B cell (primary cell): Measurements from ENCODE around the gene INSIG1. TPM values are rescaled to one million over a fixed set of nuclear protein-coding genes. Genes with fewer than 3 reads are reported as not detected.

Experiments
- ATAC-seq: fragments of 200-7000 bp; cut with Tn5 transposase; one replicate; pipeline ENCODE4 v1.10.0; 2021; ENCODE audit warnings: low read depth, mild to moderate bottlenecking, moderate number of reproducible peaks, moderate library complexity
- CTCF ChIA-PET: fragments of 350-600 bp; sonication (Branson Sonifier 250); formaldehyde crosslinking; loops from one replicate; lab custom pipeline; 2021; ENCODE audit warnings: antibody characterized with exemption, inconsistent platforms; lab: Charles Lee
- POLR2A ChIA-PET: fragments of 350-600 bp; sonication (Branson Sonifier 250); formaldehyde crosslinking; loops from one replicate; lab custom pipeline; 2021; ENCODE audit warnings: antibody characterized with exemption; lab: Charles Lee
- DNase-seq: peaks from one replicate; pipeline ENCODE4 v3.0.0; 2013
- H2AFZ ChIP-seq: 2 replicates; pipeline ENCODE4 v1.6.1; 2012; ENCODE audit warnings: mild to moderate bottlenecking, low read depth, low read length; ENCODE audit not compliant: insufficient read depth, poor library complexity, severe bottlenecking
- H3K27ac ChIP-seq, 2 donors: 1 replicate in 1 of 2; 2 replicates in 1 of 2; pipeline ENCODE4 v1.5.1; 2012 to 2013; ENCODE audit warnings: low read length in 2 of 2, mild to moderate bottlenecking in 2 of 2, moderate library complexity in 1 of 2
- H3K27me3 ChIP-seq, 4 experiments: fragments of 200-600 bp in 1 of 4; sonication (generic) in 1 of 4; replicated peaks in 1 of 4; 1 replicate in 2 of 4; 2 replicates in 2 of 4; pipeline versions ENCODE4 v1.6.1 to v1.7.0; 2013 to 2016; ENCODE audit warnings: low read length in 3 of 4, mild to moderate bottlenecking in 2 of 4, mixed read lengths in 1 of 4, moderate library complexity in 1 of 4; ENCODE audit not compliant: insufficient read depth in 4 of 4, control insufficient read depth in 3 of 4; ENCODE audit errors: control extremely low read depth in 1 of 4
- H3K36me3 ChIP-seq, 2 experiments: replicated peaks in 1 of 2; 1 replicate in 1 of 2; 2 replicates in 1 of 2; pipeline versions ENCODE4 v1.6.1 to v1.7.1; 2013; ENCODE audit warnings: low read length in 1 of 2; ENCODE audit not compliant: insufficient read depth in 2 of 2, control insufficient read depth in 1 of 2; ENCODE audit errors: control extremely low read depth in 1 of 2, extremely low read depth in 1 of 2
- H3K4me1 ChIP-seq, 2 donors: fragments of 200-600 bp in 1 of 2; sonication (generic) in 1 of 2; 1 replicate in 1 of 2; 2 replicates in 1 of 2; pipeline versions ENCODE4 v1.5.1 to v1.6.1; 2013 to 2017; ENCODE audit warnings: low read length in 2 of 2; ENCODE audit not compliant: control insufficient read depth in 2 of 2, insufficient read depth in 2 of 2
- H3K4me2 ChIP-seq: replicated peaks from 2 replicates; pipeline ENCODE3; 2012; ENCODE audit warnings: mild to moderate bottlenecking, low read depth, low read length; ENCODE audit not compliant: poor library complexity, severe bottlenecking
- H3K4me3 ChIP-seq, 5 experiments: fragments of 200-600 bp in 1 of 5; sonication (generic) in 1 of 5; 1 replicate in 3 of 5; 2 replicates in 2 of 5; pipeline versions ENCODE4 v1.5.1 to v1.7.0; 2011 to 2016; ENCODE audit warnings: low read length in 4 of 5, mild to moderate bottlenecking in 4 of 5, low read depth in 2 of 5, control low read depth in 1 of 5, moderate library complexity in 1 of 5; ENCODE audit not compliant: insufficient read depth in 1 of 5; ENCODE audit errors: control extremely low read depth in 1 of 5, extremely low read depth in 1 of 5
- H3K79me2 ChIP-seq: fragments of 200-600 bp; sonication (generic); one replicate; pipeline ENCODE4 v1.6.0; 2016; ENCODE audit warnings: low read length; ENCODE audit not compliant: control insufficient read depth, insufficient read depth
- H3K9ac ChIP-seq: fragments of 200-600 bp; sonication (generic); 2 replicates; pipeline ENCODE4 v1.6.1; 2017; ENCODE audit warnings: mild to moderate bottlenecking, low read length, moderate library complexity
- H3K9me3 ChIP-seq, 3 donors: one replicate each; pipeline versions ENCODE4 v1.6.1 to v1.7.1; 2013; ENCODE audit warnings: low read length in 2 of 3; ENCODE audit not compliant: control insufficient read depth in 2 of 3, insufficient read depth in 1 of 3; ENCODE audit errors: control extremely low read depth in 1 of 3
- H4K20me1 ChIP-seq: 2 replicates; pipeline ENCODE4 v1.6.0; 2012; ENCODE audit warnings: mild to moderate bottlenecking, low read length; ENCODE audit not compliant: insufficient read depth, control insufficient read depth, poor library complexity, severe bottlenecking
- H3K27ac Mint-ChIP-seq: one replicate; pipeline ENCODE4 v1.8.0; 2021; ENCODE audit warnings: mixed read lengths
- H3K27me3 Mint-ChIP-seq: one replicate; pipeline ENCODE4 v1.8.0; 2021; ENCODE audit warnings: mixed read lengths
- H3K4me1 Mint-ChIP-seq: one replicate; pipeline ENCODE4 v1.8.0; 2021; ENCODE audit warnings: mixed read lengths
- H3K4me3 Mint-ChIP-seq: one replicate; pipeline ENCODE4 v1.8.0; 2021; ENCODE audit warnings: mixed read lengths
- H3K9me3 Mint-ChIP-seq: one replicate; pipeline ENCODE4 v1.8.0; 2022; ENCODE audit warnings: mixed read lengths; ENCODE audit not compliant: insufficient read depth
- CTCF ChIP-seq: fragments of 200-600 bp; IDR thresholded peaks from one replicate; pipeline ENCODE4 v1.8.0; 2022; ENCODE audit warnings: antibody characterized with exemption, mild to moderate bottlenecking
- WGBS: methylation state at CpG from one replicate; pipeline ENCODE4 v1.1.5; 2013; ENCODE audit warnings: missing lambda C conversion rate; ENCODE audit not compliant: insufficient coverage; 5-methylcytosine and 5-hydroxymethylcytosine counted together
- intact Hi-C: fragments of 100-400 bp; cut with micrococcal nuclease; formaldehyde crosslinking; loops from one replicate; pipeline ENCODE4 v1.10.0; 2022
- polyA plus RNA-seq: library from polyadenylated mRNA; depleted of rRNA; stranded (reverse); fragments of >200 nt; gene quantifications from 2 replicates; pipeline ENCODE4 v1.2.3, GENCODE V29; 2012
- total RNA-seq, 2 donors: library from RNA; stranded (reverse); fragments of 120-200 nt in 1 of 2; gene quantifications; 1 replicate in 1 of 2; 2 replicates in 1 of 2; pipeline versions ENCODE4 v1.2.3 to v1.2.4, GENCODE V29; 2013 to 2022

Gene INSIG1
- total and polyA plus RNA-seq, 2 donors (not counting 1 experiment from before 2014, with no cell fraction given), result 32.2 to 56.2 TPM

DNA sequence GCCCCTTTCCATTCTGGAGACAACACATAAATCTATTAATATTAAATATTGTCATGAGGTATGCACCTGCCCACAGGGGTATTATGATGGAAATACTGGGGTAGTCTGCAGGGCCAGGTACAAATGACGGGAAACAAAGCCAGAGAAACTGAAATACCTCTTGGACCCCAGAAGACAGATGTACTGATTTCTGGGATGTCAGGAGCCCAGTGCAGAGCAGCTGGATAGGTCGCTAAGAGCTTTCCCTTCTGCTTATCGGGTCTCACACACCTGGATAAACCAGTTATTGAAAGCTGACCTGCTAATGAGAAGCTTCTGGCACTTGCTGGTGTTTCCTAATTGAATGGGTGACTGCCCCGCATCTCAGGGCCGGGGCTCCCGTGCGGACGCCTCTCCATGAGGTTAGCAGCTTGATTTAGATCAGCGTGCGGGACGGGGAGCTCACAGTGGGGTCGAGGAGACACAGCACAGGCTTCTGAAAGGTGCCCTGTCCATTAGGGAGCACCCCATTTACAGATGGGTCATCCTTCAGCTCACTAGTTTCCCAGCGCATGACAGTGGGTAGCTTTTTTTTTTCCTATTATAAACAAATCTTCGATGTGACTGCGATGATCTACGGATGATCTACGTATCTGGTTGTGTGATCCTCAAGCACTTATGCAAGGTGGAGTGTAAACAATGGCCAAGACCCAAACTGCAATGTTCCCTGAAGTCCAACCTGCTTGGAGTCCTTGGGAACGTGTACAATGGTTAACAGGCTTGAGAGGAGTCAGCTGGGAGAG lies 1.5 kb upstream of the INSIG1 start:
- Mint-ChIP-seq H3K4me3 (peak overlapping the region; percentile 89), H3K4me1 (peaks cover 35% of the 10 kb centered on the region), H3K9me3 (no peaks in the 10 kb centered on the region), H3K27ac (peak overlapping the region; percentile 86), H3K27me3 (no peaks in the 10 kb centered on the region)
- Histone ChIP-seq H3K27me3 (peaks cover 0 to 3% (median 0%) of the 10 kb centered on the region in 4 experiments), H3K9me3 (no peaks in the 10 kb centered on the region), H3K9ac (peak overlapping the region; percentile 88), H3K79me2 (peaks cover 16% of the 10 kb centered on the region), H3K4me2 (peak overlapping the region; percentile 99), H3K27ac (peak overlapping the region; percentile 85 to 94), H3K4me3 (peak overlapping the region; percentile 55 to 72 (median 65)), H3K36me3 (peaks cover 0 to 9% of the 10 kb centered on the region in 2 experiments), H4K20me1 (peaks cover 6% of the 10 kb centered on the region), H2AFZ (peak overlapping the region; percentile 67), H3K4me1 (peaks cover 24 to 34% of the 10 kb centered on the region in 2 donors)
- intact Hi-C loops, result loop anchor here (5.0 kb wide), 4 partner anchors 104 to 1841 kb away; partner anchors contain the start of gene UBE3C
- no peak for TF ChIP-seq CTCF
- CTCF ChIA-PET, result interaction anchor here (1.0 to 10.6 kb wide), 4 partner anchors 48 to 369 kb away, joined by 4 to 76 read pairs (median 8); no protein-coding TSS in a partner anchor
- WGBS, result 86% methylated on average over 16 of the region's 18 CpGs
- ATAC-seq (no peak), DNase-seq (no peak)
- POLR2A ChIA-PET, result interaction anchor here (1.8 to 2.5 kb wide), 2 partner anchors 90 to 293 kb away, joined by 9 to 11 read pairs; partner anchors contain the start of gene PAXIP1
